Measurements from ENCODE around the gene ACVR1. TPM values are rescaled to one million over a fixed set of nuclear protein-coding genes. Genes with fewer than 3 reads are reported as not detected.

Gene ACVR1
- total and polyA plus RNA-seq, 2 experiments from 2014 or later = 8.9 to 21.5 TPM

DNA sequence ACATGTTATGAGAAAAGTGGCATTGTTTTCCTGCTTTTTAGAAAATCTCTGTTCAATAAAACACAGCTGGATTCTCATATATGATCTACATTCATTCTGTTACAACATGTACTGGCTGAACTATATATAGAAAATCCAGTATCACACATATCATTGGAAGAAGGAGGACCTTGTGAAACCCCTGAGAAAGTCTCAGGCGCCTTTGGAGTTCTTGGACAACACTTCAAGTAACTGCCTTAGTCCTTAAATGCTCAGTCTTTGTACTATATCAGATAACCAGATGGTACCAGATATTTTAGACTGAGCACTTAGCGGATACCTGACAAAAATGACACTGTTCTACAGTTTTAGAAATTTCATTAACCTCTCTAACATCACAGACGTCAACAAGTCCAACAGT lies 72.2 kb downstream of the ACVR1 start:
- TF ChIP-seq JUNB (IDR thresholded peaks at IDR 0.05; ENCODE audit: unreplicated experiment) (no peak), EZH2 (IDR thresholded peaks at IDR 0.05; ENCODE audit: low read depth, unreplicated experiment) (no peak), NANOG (IDR thresholded peaks at IDR 0.05; ENCODE audit: borderline replicate concordance) (no peak), POLR2AphosphoS5 (IDR thresholded peaks at IDR 0.05; ENCODE audit: low read depth) (no peak), EZH2phosphoT487 (IDR thresholded peaks at IDR 0.05; ENCODE audit: unreplicated experiment) (no peak), ZNF331 (CRISPR knock-in tag; IDR thresholded peaks at IDR 0.05; ENCODE audit: low read depth) (no peak), CREB1 (CRISPR knock-in tag; IDR thresholded peaks at IDR 0.05; ENCODE audit: low read depth) (no peak), STAT1 (IDR thresholded peaks at IDR 0.05; ENCODE audit: unreplicated experiment) (no peak), ZNF114 (CRISPR knock-in tag; IDR thresholded peaks at IDR 0.05) (no peak)
- TF ChIP-seq, protein P1, sequence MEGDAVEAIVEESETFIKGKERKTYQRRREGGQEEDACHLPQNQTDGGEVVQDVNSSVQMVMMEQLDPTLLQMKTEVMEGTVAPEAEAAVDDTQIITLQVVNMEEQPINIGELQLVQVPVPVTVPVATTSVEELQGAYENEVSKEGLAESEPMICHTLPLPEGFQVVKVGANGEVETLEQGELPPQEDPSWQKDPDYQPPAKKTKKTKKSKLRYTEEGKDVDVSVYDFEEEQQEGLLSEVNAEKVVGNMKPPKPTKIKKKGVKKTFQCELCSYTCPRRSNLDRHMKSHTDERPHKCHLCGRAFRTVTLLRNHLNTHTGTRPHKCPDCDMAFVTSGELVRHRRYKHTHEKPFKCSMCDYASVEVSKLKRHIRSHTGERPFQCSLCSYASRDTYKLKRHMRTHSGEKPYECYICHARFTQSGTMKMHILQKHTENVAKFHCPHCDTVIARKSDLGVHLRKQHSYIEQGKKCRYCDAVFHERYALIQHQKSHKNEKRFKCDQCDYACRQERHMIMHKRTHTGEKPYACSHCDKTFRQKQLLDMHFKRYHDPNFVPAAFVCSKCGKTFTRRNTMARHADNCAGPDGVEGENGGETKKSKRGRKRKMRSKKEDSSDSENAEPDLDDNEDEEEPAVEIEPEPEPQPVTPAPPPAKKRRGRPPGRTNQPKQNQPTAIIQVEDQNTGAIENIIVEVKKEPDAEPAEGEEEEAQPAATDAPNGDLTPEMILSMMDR (conservative IDR thresholded peaks at IDR 0.05; ENCODE audit: low read depth in 2 of 2) = no peak
- TF ChIP-seq, protein P2, sequence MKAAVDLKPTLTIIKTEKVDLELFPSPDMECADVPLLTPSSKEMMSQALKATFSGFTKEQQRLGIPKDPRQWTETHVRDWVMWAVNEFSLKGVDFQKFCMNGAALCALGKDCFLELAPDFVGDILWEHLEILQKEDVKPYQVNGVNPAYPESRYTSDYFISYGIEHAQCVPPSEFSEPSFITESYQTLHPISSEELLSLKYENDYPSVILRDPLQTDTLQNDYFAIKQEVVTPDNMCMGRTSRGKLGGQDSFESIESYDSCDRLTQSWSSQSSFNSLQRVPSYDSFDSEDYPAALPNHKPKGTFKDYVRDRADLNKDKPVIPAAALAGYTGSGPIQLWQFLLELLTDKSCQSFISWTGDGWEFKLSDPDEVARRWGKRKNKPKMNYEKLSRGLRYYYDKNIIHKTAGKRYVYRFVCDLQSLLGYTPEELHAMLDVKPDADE (IDR thresholded peaks at IDR 0.05) = no peak
- TF ChIP-seq, protein P3, sequence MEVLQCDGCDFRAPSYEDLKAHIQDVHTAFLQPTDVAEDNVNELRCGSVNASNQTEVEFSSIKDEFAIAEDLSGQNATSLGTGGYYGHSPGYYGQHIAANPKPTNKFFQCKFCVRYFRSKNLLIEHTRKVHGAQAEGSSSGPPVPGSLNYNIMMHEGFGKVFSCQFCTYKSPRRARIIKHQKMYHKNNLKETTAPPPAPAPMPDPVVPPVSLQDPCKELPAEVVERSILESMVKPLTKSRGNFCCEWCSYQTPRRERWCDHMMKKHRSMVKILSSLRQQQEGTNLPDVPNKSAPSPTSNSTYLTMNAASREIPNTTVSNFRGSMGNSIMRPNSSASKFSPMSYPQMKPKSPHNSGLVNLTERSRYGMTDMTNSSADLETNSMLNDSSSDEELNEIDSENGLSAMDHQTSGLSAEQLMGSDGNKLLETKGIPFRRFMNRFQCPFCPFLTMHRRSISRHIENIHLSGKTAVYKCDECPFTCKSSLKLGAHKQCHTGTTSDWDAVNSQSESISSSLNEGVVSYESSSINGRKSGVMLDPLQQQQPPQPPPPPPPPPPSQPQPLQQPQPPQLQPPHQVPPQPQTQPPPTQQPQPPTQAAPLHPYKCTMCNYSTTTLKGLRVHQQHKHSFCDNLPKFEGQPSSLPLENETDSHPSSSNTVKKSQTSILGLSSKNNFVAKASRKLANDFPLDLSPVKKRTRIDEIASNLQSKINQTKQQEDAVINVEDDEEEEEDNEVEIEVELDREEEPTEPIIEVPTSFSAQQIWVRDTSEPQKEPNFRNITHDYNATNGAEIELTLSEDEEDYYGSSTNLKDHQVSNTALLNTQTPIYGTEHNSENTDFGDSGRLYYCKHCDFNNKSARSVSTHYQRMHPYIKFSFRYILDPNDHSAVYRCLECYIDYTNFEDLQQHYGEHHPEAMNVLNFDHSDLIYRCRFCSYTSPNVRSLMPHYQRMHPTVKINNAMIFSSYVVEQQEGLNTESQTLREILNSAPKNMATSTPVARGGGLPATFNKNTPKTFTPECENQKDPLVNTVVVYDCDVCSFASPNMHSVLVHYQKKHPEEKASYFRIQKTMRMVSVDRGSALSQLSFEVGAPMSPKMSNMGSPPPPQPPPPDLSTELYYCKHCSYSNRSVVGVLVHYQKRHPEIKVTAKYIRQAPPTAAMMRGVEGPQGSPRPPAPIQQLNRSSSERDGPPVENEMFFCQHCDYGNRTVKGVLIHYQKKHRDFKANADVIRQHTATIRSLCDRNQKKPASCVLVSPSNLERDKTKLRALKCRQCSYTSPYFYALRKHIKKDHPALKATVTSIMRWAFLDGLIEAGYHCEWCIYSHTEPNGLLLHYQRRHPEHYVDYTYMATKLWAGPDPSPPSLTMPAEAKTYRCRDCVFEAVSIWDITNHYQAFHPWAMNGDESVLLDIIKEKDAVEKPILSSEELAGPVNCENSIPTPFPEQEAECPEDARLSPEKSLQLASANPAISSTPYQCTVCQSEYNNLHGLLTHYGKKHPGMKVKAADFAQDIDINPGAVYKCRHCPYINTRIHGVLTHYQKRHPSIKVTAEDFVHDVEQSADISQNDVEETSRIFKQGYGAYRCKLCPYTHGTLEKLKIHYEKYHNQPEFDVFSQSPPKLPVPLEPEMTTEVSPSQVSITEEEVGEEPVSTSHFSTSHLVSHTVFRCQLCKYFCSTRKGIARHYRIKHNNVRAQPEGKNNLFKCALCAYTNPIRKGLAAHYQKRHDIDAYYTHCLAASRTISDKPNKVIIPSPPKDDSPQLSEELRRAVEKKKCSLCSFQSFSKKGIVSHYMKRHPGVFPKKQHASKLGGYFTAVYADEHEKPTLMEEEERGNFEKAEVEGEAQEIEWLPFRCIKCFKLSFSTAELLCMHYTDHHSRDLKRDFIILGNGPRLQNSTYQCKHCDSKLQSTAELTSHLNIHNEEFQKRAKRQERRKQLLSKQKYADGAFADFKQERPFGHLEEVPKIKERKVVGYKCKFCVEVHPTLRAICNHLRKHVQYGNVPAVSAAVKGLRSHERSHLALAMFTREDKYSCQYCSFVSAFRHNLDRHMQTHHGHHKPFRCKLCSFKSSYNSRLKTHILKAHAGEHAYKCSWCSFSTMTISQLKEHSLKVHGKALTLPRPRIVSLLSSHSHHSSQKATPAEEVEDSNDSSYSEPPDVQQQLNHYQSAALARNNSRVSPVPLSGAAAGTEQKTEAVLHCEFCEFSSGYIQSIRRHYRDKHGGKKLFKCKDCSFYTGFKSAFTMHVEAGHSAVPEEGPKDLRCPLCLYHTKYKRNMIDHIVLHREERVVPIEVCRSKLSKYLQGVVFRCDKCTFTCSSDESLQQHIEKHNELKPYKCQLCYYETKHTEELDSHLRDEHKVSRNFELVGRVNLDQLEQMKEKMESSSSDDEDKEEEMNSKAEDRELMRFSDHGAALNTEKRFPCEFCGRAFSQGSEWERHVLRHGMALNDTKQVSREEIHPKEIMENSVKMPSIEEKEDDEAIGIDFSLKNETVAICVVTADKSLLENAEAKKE (CRISPR knock-in tag; IDR thresholded peaks at IDR 0.05) = no peak
- TF ChIP-seq, protein P4, sequence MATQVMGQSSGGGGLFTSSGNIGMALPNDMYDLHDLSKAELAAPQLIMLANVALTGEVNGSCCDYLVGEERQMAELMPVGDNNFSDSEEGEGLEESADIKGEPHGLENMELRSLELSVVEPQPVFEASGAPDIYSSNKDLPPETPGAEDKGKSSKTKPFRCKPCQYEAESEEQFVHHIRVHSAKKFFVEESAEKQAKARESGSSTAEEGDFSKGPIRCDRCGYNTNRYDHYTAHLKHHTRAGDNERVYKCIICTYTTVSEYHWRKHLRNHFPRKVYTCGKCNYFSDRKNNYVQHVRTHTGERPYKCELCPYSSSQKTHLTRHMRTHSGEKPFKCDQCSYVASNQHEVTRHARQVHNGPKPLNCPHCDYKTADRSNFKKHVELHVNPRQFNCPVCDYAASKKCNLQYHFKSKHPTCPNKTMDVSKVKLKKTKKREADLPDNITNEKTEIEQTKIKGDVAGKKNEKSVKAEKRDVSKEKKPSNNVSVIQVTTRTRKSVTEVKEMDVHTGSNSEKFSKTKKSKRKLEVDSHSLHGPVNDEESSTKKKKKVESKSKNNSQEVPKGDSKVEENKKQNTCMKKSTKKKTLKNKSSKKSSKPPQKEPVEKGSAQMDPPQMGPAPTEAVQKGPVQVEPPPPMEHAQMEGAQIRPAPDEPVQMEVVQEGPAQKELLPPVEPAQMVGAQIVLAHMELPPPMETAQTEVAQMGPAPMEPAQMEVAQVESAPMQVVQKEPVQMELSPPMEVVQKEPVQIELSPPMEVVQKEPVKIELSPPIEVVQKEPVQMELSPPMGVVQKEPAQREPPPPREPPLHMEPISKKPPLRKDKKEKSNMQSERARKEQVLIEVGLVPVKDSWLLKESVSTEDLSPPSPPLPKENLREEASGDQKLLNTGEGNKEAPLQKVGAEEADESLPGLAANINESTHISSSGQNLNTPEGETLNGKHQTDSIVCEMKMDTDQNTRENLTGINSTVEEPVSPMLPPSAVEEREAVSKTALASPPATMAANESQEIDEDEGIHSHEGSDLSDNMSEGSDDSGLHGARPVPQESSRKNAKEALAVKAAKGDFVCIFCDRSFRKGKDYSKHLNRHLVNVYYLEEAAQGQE (IDR thresholded peaks at IDR 0.05; ENCODE audit: unreplicated experiment) = no peak
- Histone ChIP-seq H4K20me1 (replicated peaks; ENCODE audit: insufficient read depth) (no peaks in the 10 kb centered on the region), H3F3A (replicated peaks; ENCODE audit: low read depth) (no peaks in the 10 kb centered on the region), H3K36me3 (ENCODE audit: insufficient read depth) (no peaks in the 10 kb centered on the region), H3K4me3 (no peak overlapping the region), H3K27me3 (ENCODE audit: insufficient read depth) (no peaks in the 10 kb centered on the region), H3K79me2 (replicated peaks; ENCODE audit: insufficient read depth) (0 out of 2 replicates have a peak, but pooled peaks cover 3% of the 10 kb centered on the region), H3K4me2 (no peak overlapping the region), H3K4me1 (ENCODE audit: insufficient read depth) (peaks cover 3% of the 10 kb centered on the region; the same call in 1 of the 2 replicates), H2AFZ (no peak overlapping the region), H3K9me2 (ENCODE audit: insufficient read depth) (no peaks in the 10 kb centered on the region), H3K27ac (ENCODE audit: low read depth) (no peak overlapping the region)
- Mint-ChIP-seq H3K4me3 (no peak overlapping the region), H3K36me3 (ENCODE audit: low read depth) (no peaks in the 10 kb centered on the region), H3K27me3 (ENCODE audit: insufficient read depth, low read depth, poor library complexity) (no peaks in the 10 kb centered on the region), H3K27ac (no peak overlapping the region), H3K4me1 (peaks cover 12% of the 10 kb centered on the region; the same call in 2 of the 3 replicates), H3K9me3 (no peaks in the 10 kb centered on the region)
- DNase-seq (ENCODE audit: low spot score) = no peak
- no peak for ATAC-seq

All from GM23338 (cell line).